Gastroesophageal sphincter (tissue), 3 donors: Measurements from ENCODE around the gene PTPRU.

Experiments used
- POLR2A ChIP-seq, 2 donors: fragments of 450-650 bp; IDR thresholded peaks; one replicate each; pipeline ENCODE4 v1.6.1; 2017; ENCODE audit warnings: antibody characterized with exemption in 2 of 2, mild to moderate bottlenecking in 2 of 2, moderate library complexity in 1 of 2
- TF ChIP-seq, protein P1 (sequence below), 4 experiments: fragments of 200-600 bp in 2 of 4; fragments of 450-650 bp in 2 of 4; sonication (generic) in 1 of 4; IDR thresholded peaks; one replicate each; pipeline ENCODE4 v1.5.1; 2017 to 2019; ENCODE audit warnings: antibody characterized with exemption in 4 of 4, mild to moderate bottlenecking in 2 of 4, moderate library complexity in 2 of 4

GRCh38 chr1:29269382-29269781 lies 33.1 kb downstream of the PTPRU start:
- no peak for TF ChIP-seq POLR2A (IDR thresholded peaks at IDR 0.05)
- TF ChIP-seq, protein P1, sequence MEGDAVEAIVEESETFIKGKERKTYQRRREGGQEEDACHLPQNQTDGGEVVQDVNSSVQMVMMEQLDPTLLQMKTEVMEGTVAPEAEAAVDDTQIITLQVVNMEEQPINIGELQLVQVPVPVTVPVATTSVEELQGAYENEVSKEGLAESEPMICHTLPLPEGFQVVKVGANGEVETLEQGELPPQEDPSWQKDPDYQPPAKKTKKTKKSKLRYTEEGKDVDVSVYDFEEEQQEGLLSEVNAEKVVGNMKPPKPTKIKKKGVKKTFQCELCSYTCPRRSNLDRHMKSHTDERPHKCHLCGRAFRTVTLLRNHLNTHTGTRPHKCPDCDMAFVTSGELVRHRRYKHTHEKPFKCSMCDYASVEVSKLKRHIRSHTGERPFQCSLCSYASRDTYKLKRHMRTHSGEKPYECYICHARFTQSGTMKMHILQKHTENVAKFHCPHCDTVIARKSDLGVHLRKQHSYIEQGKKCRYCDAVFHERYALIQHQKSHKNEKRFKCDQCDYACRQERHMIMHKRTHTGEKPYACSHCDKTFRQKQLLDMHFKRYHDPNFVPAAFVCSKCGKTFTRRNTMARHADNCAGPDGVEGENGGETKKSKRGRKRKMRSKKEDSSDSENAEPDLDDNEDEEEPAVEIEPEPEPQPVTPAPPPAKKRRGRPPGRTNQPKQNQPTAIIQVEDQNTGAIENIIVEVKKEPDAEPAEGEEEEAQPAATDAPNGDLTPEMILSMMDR (IDR thresholded peaks at IDR 0.05), result no peak
